ENCODE data around the gene MYO7A. TPM values are rescaled to one million over a fixed set of nuclear protein-coding genes. Genes with fewer than 3 reads are reported as not detected.
A peak's percentile ranks its signal among the peaks of the same experiment; 100 is the strongest.

Gene MYO7A
- total RNA-seq, 3 donors from 2014 or later, result 4.3 to 23.5 (median 4.5) TPM

GRCh38 chr11:77129069-77129841 is 1.2 kb downstream of the MYO7A start:
- Histone ChIP-seq H3K4me1 (peaks cover 0 to 5% of the 10 kb centered on the region in 2 donors), H3K4me3 (no peak overlapping the region), H3K36me3 (no peaks in the 10 kb centered on the region), H3K27me3 (no peaks in the 10 kb centered on the region), H3K27ac (no peak overlapping the region), H3K9me3 (no peaks in the 10 kb centered on the region)
- intact Hi-C loops (cut with DNase I; ENCODE audit: low total_unique reads), result no loop called here
- no peak for TF ChIP-seq POLR2A (IDR thresholded peaks at IDR 0.05)
- TF ChIP-seq POLR2AphosphoS5 (IDR thresholded peaks at IDR 0.05), result no peak
- TF ChIP-seq, protein P1, sequence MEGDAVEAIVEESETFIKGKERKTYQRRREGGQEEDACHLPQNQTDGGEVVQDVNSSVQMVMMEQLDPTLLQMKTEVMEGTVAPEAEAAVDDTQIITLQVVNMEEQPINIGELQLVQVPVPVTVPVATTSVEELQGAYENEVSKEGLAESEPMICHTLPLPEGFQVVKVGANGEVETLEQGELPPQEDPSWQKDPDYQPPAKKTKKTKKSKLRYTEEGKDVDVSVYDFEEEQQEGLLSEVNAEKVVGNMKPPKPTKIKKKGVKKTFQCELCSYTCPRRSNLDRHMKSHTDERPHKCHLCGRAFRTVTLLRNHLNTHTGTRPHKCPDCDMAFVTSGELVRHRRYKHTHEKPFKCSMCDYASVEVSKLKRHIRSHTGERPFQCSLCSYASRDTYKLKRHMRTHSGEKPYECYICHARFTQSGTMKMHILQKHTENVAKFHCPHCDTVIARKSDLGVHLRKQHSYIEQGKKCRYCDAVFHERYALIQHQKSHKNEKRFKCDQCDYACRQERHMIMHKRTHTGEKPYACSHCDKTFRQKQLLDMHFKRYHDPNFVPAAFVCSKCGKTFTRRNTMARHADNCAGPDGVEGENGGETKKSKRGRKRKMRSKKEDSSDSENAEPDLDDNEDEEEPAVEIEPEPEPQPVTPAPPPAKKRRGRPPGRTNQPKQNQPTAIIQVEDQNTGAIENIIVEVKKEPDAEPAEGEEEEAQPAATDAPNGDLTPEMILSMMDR (IDR thresholded peaks at IDR 0.05), result no peak
- no peak for DNase-seq (ENCODE audit: low spot score in 2 of 2)

DNA sequence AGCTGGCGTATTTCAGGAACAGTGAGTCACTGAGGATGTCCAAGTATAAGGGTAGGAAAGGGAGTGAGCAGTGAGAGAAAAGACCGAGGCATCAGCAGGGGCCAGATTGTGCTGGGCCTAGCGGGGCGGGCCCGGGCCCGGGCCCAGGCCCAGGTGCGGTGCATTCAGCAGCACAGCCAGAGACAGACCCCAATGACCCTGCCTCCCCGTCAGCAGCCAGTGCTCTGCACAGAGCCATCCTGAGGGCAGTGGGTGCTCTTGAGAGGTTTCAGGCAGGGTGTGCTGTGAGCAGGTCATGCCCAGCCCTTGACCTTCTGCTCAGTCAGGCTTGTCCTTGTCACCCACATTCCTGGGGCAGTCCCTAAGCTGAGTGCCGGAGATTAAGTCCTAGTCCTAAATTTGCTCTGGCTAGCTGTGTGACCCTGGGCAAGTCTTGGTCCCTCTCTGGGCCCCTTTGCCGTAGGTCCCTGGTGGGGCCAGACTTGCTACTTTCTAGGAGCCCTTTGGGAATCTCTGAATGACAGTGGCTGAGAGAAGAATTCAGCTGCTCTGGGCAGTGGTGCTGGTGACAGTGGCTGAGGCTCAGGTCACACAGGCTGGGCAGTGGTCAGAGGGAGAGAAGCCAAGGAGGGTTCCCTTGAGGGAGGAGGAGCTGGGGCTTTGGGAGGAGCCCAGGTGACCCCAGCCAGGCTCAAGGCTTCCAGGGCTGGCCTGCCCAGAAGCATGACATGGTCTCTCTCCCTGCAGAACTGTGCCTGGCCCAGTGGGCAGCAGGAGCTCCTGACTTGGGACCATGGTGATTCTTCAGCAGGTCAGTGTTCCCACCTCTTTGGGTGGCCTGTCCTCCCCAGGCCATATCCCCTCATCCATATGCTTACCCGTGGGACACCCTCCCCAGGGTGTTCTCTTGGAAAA is 2.1 kb downstream of the MYO7A start:
- Histone ChIP-seq H3K9me3 (no peaks in the 10 kb centered on the region), H3K27me3 (no peaks in the 10 kb centered on the region), H3K36me3 (no peaks in the 10 kb centered on the region), H3K4me3 (no peak overlapping the region), H3K27ac (peak overlapping the region in 1 of 2 donors; percentile 15), H3K4me1 (peaks cover 0 to 5% of the 10 kb centered on the region in 2 donors)
- DNase-seq (ENCODE audit: low spot score in 2 of 2), result no peak
- TF ChIP-seq POLR2A (IDR thresholded peaks at IDR 0.05) (no peak), POLR2AphosphoS5 (IDR thresholded peaks at IDR 0.05) (no peak)
- TF ChIP-seq, protein P1 (IDR thresholded peaks at IDR 0.05), result no peak
- intact Hi-C loops (cut with DNase I; ENCODE audit: low total_unique reads), result no loop called here

- H3K36me3 ChIP-seq, result no peaks in the 10 kb centered on the region
- H3K4me1 ChIP-seq, result peaks cover 0 to 5% of the 10 kb centered on the region in 2 donors
- intact Hi-C loops (cut with DNase I; ENCODE audit: low total_unique reads), result no loop called here
- no peak for TF ChIP-seq POLR2A (IDR thresholded peaks at IDR 0.05)
- TF ChIP-seq POLR2AphosphoS5 (IDR thresholded peaks at IDR 0.05), result no peak
- TF ChIP-seq, protein P1 (IDR thresholded peaks at IDR 0.05), result no peak
- DNase-seq (ENCODE audit: low spot score in 2 of 2), result no peak
- H3K27me3 ChIP-seq, result no peaks in the 10 kb centered on the region
- H3K27ac ChIP-seq, result peak overlapping the region in 1 of 2 donors; percentile 54
- no peaks in the 10 kb centered on the region for H3K9me3 ChIP-seq
- H3K4me3 ChIP-seq, result no peak overlapping the region
These were observed 2.9 kb downstream of the MYO7A start for GRCh38 chr11:77130763-77131513.

- intact Hi-C loops (cut with DNase I; ENCODE audit: low total_unique reads), result no loop called here
- Histone ChIP-seq H3K27me3 (no peaks in the 10 kb centered on the region), H3K27ac (peak overlapping the region in 1 of 2 donors; percentile 54), H3K9me3 (no peaks in the 10 kb centered on the region), H3K4me3 (no peak overlapping the region), H3K4me1 (peaks cover 0 to 5% of the 10 kb centered on the region in 2 donors), H3K36me3 (no peaks in the 10 kb centered on the region)
- DNase-seq (ENCODE audit: low spot score in 2 of 2), result no peak
- TF ChIP-seq, protein P1 (IDR thresholded peaks at IDR 0.05), result no peak
- no peak for TF ChIP-seq POLR2AphosphoS5 (IDR thresholded peaks at IDR 0.05)
- no peak for TF ChIP-seq POLR2A (IDR thresholded peaks at IDR 0.05)
These were observed 3.5 kb downstream of the MYO7A start for GRCh38 chr11:77131560-77131959.
